ENCODE results near the gene SLAIN2. TPM values are rescaled to one million over a fixed set of nuclear protein-coding genes. Genes with fewer than 3 reads are reported as not detected.

The SLAIN2 gene
- total and polyA plus RNA-seq, 2 experiments from 2014 or later, result 21.9 to 27.9 TPM

DNA sequence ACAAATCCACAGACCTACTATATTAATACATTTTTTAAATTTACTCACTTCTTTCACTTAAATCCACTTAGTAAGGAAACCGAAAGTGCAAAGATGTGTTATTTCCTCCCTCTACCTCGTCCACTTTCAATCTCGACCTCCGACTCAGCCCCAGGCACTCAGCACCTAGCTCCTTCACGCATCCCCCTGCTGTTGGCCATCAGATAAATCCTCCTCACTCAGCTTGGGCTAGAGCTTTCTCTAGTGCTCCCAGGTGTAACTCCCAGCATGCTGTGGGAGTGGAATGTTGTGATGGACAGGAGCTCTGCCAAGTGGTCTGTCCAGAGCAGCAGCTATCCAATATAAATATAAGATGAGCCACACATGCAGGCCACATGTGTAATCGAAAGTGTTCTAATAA, 45.0 kb upstream of the SLAIN2 start:
- no peak overlapping the region for H3K27ac ChIP-seq (ENCODE audit: low read depth)
- Mint-ChIP-seq H3K4me3 (no peak overlapping the region), H3K4me1 (no peaks in the 10 kb centered on the region), H3K9me3 (peaks cover 20% of the 10 kb centered on the region), H3K27me3 (ENCODE audit: insufficient read depth, low read depth, poor library complexity) (no peaks in the 10 kb centered on the region), H3K27ac (no peak overlapping the region), H3K36me3 (ENCODE audit: low read depth) (peaks cover 15% of the 10 kb centered on the region; the same call in 2 of the 3 replicates)
- H3K9me2 ChIP-seq (ENCODE audit: insufficient read depth), result no peaks in the 10 kb centered on the region
- no peaks in the 10 kb centered on the region for H3K36me3 ChIP-seq (ENCODE audit: insufficient read depth)
- ATAC-seq (peak; percentile 43; the same call in 2 of the 3 replicates), DNase-seq (ENCODE audit: low spot score) (peak; percentile 17)
- no peaks in the 10 kb centered on the region for H4K20me1 ChIP-seq (replicated peaks; ENCODE audit: insufficient read depth)
- H3K27me3 ChIP-seq (ENCODE audit: insufficient read depth), result no peaks in the 10 kb centered on the region
- TF ChIP-seq EZH2 (IDR thresholded peaks at IDR 0.05; ENCODE audit: low read depth, unreplicated experiment), result no peak
- TF ChIP-seq ZNF331 (CRISPR knock-in tag; IDR thresholded peaks at IDR 0.05; ENCODE audit: low read depth), result no peak
- TF ChIP-seq POLR2AphosphoS5 (IDR thresholded peaks at IDR 0.05; ENCODE audit: low read depth), result no peak
- TF ChIP-seq EZH2phosphoT487 (IDR thresholded peaks at IDR 0.05; ENCODE audit: unreplicated experiment), result no peak
- TF ChIP-seq CREB1 (CRISPR knock-in tag; IDR thresholded peaks at IDR 0.05; ENCODE audit: low read depth), result no peak
- TF ChIP-seq, protein P1, sequence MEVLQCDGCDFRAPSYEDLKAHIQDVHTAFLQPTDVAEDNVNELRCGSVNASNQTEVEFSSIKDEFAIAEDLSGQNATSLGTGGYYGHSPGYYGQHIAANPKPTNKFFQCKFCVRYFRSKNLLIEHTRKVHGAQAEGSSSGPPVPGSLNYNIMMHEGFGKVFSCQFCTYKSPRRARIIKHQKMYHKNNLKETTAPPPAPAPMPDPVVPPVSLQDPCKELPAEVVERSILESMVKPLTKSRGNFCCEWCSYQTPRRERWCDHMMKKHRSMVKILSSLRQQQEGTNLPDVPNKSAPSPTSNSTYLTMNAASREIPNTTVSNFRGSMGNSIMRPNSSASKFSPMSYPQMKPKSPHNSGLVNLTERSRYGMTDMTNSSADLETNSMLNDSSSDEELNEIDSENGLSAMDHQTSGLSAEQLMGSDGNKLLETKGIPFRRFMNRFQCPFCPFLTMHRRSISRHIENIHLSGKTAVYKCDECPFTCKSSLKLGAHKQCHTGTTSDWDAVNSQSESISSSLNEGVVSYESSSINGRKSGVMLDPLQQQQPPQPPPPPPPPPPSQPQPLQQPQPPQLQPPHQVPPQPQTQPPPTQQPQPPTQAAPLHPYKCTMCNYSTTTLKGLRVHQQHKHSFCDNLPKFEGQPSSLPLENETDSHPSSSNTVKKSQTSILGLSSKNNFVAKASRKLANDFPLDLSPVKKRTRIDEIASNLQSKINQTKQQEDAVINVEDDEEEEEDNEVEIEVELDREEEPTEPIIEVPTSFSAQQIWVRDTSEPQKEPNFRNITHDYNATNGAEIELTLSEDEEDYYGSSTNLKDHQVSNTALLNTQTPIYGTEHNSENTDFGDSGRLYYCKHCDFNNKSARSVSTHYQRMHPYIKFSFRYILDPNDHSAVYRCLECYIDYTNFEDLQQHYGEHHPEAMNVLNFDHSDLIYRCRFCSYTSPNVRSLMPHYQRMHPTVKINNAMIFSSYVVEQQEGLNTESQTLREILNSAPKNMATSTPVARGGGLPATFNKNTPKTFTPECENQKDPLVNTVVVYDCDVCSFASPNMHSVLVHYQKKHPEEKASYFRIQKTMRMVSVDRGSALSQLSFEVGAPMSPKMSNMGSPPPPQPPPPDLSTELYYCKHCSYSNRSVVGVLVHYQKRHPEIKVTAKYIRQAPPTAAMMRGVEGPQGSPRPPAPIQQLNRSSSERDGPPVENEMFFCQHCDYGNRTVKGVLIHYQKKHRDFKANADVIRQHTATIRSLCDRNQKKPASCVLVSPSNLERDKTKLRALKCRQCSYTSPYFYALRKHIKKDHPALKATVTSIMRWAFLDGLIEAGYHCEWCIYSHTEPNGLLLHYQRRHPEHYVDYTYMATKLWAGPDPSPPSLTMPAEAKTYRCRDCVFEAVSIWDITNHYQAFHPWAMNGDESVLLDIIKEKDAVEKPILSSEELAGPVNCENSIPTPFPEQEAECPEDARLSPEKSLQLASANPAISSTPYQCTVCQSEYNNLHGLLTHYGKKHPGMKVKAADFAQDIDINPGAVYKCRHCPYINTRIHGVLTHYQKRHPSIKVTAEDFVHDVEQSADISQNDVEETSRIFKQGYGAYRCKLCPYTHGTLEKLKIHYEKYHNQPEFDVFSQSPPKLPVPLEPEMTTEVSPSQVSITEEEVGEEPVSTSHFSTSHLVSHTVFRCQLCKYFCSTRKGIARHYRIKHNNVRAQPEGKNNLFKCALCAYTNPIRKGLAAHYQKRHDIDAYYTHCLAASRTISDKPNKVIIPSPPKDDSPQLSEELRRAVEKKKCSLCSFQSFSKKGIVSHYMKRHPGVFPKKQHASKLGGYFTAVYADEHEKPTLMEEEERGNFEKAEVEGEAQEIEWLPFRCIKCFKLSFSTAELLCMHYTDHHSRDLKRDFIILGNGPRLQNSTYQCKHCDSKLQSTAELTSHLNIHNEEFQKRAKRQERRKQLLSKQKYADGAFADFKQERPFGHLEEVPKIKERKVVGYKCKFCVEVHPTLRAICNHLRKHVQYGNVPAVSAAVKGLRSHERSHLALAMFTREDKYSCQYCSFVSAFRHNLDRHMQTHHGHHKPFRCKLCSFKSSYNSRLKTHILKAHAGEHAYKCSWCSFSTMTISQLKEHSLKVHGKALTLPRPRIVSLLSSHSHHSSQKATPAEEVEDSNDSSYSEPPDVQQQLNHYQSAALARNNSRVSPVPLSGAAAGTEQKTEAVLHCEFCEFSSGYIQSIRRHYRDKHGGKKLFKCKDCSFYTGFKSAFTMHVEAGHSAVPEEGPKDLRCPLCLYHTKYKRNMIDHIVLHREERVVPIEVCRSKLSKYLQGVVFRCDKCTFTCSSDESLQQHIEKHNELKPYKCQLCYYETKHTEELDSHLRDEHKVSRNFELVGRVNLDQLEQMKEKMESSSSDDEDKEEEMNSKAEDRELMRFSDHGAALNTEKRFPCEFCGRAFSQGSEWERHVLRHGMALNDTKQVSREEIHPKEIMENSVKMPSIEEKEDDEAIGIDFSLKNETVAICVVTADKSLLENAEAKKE (CRISPR knock-in tag; IDR thresholded peaks at IDR 0.05), result no peak
- no peak for TF ChIP-seq STAT1 (IDR thresholded peaks at IDR 0.05; ENCODE audit: unreplicated experiment)
- no peak for TF ChIP-seq JUNB (IDR thresholded peaks at IDR 0.05; ENCODE audit: unreplicated experiment)
- no peak for TF ChIP-seq ZNF114 (CRISPR knock-in tag; IDR thresholded peaks at IDR 0.05)
- TF ChIP-seq, protein P2, sequence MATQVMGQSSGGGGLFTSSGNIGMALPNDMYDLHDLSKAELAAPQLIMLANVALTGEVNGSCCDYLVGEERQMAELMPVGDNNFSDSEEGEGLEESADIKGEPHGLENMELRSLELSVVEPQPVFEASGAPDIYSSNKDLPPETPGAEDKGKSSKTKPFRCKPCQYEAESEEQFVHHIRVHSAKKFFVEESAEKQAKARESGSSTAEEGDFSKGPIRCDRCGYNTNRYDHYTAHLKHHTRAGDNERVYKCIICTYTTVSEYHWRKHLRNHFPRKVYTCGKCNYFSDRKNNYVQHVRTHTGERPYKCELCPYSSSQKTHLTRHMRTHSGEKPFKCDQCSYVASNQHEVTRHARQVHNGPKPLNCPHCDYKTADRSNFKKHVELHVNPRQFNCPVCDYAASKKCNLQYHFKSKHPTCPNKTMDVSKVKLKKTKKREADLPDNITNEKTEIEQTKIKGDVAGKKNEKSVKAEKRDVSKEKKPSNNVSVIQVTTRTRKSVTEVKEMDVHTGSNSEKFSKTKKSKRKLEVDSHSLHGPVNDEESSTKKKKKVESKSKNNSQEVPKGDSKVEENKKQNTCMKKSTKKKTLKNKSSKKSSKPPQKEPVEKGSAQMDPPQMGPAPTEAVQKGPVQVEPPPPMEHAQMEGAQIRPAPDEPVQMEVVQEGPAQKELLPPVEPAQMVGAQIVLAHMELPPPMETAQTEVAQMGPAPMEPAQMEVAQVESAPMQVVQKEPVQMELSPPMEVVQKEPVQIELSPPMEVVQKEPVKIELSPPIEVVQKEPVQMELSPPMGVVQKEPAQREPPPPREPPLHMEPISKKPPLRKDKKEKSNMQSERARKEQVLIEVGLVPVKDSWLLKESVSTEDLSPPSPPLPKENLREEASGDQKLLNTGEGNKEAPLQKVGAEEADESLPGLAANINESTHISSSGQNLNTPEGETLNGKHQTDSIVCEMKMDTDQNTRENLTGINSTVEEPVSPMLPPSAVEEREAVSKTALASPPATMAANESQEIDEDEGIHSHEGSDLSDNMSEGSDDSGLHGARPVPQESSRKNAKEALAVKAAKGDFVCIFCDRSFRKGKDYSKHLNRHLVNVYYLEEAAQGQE (IDR thresholded peaks at IDR 0.05; ENCODE audit: unreplicated experiment), result no peak
- TF ChIP-seq, protein P3, sequence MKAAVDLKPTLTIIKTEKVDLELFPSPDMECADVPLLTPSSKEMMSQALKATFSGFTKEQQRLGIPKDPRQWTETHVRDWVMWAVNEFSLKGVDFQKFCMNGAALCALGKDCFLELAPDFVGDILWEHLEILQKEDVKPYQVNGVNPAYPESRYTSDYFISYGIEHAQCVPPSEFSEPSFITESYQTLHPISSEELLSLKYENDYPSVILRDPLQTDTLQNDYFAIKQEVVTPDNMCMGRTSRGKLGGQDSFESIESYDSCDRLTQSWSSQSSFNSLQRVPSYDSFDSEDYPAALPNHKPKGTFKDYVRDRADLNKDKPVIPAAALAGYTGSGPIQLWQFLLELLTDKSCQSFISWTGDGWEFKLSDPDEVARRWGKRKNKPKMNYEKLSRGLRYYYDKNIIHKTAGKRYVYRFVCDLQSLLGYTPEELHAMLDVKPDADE (IDR thresholded peaks at IDR 0.05), result no peak
- TF ChIP-seq NANOG (IDR thresholded peaks at IDR 0.05; ENCODE audit: borderline replicate concordance), result no peak
- TF ChIP-seq, protein P4, sequence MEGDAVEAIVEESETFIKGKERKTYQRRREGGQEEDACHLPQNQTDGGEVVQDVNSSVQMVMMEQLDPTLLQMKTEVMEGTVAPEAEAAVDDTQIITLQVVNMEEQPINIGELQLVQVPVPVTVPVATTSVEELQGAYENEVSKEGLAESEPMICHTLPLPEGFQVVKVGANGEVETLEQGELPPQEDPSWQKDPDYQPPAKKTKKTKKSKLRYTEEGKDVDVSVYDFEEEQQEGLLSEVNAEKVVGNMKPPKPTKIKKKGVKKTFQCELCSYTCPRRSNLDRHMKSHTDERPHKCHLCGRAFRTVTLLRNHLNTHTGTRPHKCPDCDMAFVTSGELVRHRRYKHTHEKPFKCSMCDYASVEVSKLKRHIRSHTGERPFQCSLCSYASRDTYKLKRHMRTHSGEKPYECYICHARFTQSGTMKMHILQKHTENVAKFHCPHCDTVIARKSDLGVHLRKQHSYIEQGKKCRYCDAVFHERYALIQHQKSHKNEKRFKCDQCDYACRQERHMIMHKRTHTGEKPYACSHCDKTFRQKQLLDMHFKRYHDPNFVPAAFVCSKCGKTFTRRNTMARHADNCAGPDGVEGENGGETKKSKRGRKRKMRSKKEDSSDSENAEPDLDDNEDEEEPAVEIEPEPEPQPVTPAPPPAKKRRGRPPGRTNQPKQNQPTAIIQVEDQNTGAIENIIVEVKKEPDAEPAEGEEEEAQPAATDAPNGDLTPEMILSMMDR (conservative IDR thresholded peaks at IDR 0.05; ENCODE audit: low read depth in 2 of 2), result no peak
- no peaks in the 10 kb centered on the region for H3F3A ChIP-seq (replicated peaks; ENCODE audit: low read depth)
- H3K4me2 ChIP-seq, result no peak overlapping the region
- no peak overlapping the region for H3K4me3 ChIP-seq
- no peaks in the 10 kb centered on the region for H3K79me2 ChIP-seq (replicated peaks; ENCODE audit: insufficient read depth)
- no peak overlapping the region for H2AFZ ChIP-seq
- no peaks in the 10 kb centered on the region for H3K4me1 ChIP-seq (ENCODE audit: insufficient read depth)

Data from GM23338 (cell line).